HuH-7.5 (cell line): ENCODE results near the gene GMDS.

ENCODE experiments used
- DNase-seq: peaks from one replicate; pipeline ENCODE4 v3.0.0; 2011; ENCODE audit warnings: low spot score

GMDS gene

DNA sequence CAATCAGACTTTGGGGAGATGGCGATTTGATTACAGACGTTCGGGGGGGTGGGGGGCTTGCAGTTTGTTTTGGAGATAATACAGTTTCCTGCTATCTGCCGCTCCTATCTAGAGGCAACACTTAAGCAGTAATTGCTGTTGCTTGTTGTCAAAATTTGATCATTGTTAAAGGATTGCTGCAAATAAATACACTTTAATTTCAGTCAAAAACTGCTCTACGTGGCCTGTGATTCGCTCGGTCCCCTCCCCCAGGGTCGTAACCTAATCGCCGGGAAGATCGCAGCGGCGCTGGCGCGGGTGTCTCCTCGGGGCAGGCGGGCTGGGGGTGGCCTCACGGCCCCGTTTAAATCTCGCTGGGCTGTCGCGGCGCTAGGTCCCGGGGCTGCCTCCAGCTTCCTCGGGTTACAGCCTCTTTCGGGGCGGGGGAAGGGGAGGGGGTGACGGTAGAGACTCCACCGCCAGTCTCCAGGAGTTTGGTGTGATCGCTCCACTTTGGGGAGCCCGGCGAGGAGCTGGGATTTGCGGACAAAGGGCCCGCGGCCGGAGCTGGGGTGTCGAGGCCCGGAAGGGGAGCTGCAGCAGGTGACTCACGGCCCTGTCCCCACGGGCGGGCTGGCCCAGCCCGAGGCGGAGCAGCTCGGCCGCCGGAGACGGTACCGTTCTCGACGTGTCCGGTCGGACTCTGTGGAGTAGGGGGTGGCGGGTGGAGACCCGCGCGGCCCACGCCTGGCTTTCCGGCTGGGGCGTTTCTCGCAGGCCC is 631.5 kb downstream of the GMDS start:
- DNase-seq, result peak; percentile 70

DNA sequence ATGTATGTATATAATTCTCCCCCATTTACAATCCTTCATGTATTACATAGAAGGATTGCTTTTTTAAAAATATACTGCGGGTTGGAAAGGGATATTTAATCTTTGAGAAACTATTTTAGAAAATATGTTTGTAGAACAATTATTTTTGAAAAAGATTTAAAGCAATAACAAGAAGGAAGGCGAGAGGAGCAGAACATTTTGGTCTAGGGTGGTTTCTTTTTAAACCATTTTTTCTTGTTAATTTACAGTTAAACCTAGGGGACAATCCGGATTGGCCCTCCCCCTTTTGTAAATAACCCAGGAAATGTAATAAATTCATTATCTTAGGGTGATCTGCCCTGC is 632.1 kb downstream of the GMDS start:
- no peak for DNase-seq

DNA sequence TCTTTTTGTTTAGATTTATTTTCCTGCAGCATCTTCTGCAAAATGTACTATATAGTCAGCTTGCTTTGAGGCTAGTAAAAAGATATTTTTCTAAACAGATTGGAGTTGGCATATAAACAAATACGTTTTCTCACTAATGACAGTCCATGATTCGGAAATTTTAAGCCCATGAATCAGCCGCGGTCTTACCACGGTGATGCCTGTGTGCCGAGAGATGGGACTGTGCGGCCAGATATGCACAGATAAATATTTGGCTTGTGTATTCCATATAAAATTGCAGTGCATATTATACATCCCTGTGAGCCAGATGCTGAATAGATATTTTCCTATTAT is 632.5 kb downstream of the GMDS start:
- no peak for DNase-seq

DNA sequence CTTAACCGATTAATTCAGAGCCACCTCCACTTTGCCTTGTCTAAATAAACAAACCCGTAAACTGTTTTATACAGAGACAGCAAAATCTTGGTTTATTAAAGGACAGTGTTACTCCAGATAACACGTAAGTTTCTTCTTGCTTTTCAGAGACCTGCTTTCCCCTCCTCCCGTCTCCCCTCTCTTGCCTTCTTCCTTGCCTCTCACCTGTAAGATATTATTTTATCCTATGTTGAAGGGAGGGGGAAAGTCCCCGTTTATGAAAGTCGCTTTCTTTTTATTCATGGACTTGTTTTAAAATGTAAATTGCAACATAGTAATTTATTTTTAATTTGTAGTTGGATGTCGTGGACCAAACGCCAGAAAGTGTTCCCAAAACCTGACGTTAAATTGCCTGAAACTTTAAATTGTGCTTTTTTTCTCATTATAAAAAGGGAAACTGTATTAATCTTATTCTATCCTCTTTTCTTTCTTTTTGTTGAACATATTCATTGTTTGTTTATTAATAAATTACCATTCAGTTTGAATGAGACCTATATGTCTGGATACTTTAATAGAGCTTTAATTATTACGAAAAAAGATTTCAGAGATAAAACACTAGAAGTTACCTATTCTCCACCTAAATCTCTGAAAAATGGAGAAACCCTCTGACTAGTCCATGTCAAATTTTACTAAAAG is 633.0 kb downstream of the GMDS start:
- DNase-seq, result no peak

DNA sequence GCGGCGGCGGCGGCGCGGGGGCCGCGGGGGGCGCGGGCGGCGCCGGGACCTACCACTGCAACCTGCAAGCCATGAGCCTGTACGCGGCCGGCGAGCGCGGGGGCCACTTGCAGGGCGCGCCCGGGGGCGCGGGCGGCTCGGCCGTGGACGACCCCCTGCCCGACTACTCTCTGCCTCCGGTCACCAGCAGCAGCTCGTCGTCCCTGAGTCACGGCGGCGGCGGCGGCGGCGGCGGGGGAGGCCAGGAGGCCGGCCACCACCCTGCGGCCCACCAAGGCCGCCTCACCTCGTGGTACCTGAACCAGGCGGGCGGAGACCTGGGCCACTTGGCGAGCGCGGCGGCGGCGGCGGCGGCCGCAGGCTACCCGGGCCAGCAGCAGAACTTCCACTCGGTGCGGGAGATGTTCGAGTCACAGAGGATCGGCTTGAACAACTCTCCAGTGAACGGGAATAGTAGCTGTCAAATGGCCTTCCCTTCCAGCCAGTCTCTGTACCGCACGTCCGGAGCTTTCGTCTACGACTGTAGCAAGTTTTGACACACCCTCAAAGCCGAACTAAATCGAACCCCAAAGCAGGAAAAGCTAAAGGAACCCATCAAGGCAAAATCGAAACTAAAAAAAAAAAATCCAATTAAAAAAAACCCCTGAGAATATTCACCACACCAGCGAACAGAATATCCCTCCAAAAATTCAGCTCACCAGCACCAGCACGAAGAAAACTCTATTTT is 633.7 kb downstream of the GMDS start:
- DNase-seq, result peak; percentile 70

DNA sequence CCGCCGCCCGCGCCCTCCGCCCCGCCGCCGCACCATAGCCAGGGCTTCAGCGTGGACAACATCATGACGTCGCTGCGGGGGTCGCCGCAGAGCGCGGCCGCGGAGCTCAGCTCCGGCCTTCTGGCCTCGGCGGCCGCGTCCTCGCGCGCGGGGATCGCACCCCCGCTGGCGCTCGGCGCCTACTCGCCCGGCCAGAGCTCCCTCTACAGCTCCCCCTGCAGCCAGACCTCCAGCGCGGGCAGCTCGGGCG is 634.2 kb downstream of the GMDS start:
- peak; percentile 83 for DNase-seq

DNA sequence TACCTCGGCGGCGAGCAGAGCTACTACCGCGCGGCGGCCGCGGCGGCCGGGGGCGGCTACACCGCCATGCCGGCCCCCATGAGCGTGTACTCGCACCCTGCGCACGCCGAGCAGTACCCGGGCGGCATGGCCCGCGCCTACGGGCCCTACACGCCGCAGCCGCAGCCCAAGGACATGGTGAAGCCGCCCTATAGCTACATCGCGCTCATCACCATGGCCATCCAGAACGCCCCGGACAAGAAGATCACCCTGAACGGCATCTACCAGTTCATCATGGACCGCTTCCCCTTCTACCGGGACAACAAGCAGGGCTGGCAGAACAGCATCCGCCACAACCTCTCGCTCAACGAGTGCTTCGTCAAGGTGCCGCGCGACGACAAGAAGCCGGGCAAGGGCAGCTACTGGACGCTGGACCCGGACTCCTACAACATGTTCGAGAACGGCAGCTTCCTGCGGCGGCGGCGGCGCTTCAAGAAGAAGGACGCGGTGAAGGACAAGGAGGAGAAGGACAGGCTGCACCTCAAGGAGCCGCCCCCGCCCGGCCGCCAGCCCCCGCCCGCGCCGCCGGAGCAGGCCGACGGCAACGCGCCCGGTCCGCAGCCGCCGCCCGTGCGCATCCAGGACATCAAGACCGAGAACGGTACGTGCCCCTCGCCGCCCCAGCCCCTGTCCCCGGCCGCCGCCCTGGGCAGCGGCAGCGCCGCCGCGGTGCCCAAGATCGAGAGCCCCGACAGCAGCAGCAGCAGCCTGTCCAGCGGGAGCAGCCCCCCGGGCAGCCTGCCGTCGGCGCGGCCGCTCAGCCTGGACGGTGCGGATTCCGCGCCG is 634.7 kb downstream of the GMDS start:
- DNase-seq, result no peak

DNA sequence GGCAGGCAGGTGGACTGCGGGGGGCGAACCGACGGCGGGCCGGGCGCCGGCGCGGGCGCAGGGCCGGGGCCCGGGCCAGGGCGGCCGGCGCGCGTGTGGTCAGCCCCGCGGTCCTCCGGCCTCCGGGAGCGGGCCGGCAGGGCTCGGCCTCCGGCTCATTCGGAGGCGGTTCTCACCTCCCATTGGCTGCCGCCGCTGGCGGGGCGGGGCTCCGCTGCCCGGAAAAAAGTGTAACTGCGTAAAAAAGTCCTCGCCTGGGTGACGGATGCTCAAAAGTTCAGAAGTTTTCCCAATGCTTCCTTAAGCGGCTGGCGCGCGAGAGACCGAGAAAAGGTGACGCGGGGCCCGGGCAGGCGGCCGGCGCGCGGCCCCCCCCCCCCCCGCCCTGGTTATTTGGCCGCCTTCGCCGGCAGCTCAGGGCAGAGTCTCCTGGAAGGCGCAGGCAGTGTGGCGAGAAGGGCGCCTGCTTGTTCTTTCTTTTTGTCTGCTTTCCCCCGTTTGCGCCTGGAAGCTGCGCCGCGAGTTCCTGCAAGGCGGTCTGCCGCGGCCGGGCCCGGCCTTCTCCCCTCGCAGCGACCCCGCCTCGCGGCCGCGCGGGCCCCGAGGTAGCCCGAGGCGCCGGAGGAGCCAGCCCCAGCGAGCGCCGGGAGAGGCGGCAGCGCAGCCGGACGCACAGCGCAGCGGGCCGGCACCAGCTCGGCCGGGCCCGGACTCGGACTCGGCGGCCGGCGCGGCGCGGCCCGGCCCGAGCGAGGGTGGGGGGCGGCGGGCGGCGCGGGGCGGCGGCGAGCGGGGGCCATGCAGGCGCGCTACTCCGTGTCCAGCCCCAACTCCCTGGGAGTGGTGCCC is 635.5 kb downstream of the GMDS start, which contains the start of gene FOXC1:
FOXC1 (plus strand) TSS at position 268 of the 849 bp plus-strand sequence; CDS start at position 799, 531 bp downstream.
- DNase-seq, result peak; percentile 95

DNA sequence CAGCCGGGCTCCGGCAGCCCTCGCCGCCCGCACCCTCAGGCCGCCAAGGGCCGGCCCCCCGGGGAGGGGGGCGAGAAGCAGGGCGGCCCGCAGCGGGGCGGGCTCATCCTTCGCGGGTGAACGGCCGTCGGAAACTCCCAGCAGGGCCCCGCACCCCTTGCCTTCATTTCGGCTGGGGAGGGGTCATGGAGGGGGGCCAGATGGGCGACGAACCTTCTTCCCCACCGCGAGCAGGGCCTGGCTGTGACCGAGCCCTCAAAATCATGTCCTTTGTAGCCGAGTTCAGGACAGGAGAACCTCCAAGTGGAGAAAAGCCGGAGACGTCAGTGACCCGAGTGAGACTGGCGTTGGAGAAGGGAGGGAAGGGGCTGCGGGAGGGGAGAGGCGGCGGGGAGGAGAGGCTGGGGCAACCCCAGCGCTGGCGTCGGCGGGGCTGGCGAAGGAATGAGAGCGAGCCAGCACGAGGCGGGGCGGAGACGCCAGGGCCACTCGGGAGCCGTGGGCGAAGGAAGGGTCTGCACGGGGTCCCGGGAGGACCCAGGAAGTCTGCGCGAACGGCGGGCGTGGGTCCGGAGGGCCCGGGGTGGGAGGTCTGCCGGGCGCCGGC is 636.3 kb downstream of the GMDS start:
- no peak for DNase-seq

DNA sequence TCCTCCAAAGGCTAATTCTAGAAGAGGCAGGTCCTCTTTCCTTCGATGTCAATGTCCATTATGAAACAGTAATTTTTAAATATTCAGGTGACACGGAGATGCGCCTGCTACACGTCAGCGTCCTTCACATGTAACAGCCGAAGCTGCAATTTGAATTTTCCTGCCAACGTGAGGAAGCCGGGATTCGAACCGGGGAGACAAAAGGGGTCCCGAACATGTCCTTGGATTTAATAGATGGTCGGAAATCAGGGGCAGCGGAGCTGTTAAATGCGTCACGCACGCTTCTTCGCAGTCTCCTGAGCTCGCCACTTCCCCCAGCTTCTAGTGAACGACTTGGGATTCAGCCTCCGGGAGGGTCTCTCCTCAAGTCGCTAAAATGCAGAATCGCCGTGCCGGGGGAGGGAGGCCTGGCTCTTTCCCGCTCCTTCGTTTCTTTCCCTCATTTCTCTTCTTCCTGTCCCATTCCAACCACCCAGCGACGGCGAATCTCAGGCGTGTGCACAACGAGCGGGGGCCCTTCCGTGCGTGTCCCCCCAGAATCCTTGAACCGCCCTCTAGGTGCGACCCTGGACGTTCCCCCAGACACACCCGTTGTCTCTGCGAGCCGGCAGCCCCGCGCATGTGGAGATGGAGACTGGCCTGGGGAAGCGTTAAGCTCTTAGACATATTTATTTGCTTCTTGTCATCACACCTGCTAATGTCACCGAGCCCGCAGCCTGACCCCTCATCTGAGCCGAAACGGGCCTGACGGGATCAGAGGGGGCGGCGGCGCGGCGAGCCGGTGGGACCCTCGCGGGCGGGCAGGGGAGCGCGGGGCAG is 637.0 kb downstream of the GMDS start:
- no peak for DNase-seq

DNA sequence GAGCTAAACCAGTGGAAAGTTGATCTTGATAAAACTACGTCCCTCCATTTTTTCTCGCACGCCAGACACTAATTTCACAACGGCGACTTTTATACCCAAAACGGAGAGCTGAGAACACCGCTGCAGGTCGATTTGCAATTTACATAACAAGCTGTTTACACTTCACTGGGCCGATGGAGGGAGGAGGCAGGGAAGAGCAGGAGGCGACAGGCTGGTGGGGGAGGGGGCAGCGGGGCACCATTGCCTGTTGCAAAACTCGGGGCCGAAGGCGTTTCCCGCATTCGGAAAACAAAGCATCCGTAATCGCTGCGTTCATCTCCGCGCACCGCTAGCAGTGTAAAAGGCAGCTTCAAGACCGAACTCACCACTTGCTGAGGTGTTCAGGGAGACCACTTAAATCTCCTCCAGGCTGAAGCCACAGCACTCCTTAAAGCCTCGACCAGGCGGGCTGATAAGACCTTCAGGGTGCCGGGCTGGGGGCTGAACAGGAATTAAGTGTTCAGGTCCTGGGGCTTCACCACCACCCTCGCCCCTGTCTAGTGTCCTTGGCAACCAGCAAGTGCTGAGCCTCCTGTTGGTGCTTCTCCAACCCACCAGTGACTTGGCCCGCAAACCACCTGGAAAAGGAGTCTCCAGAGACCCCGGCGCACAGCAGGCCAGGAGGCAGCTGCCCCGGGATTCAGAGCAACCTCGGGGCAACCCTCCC is 637.7 kb downstream of the GMDS start:
- no peak for DNase-seq

DNA sequence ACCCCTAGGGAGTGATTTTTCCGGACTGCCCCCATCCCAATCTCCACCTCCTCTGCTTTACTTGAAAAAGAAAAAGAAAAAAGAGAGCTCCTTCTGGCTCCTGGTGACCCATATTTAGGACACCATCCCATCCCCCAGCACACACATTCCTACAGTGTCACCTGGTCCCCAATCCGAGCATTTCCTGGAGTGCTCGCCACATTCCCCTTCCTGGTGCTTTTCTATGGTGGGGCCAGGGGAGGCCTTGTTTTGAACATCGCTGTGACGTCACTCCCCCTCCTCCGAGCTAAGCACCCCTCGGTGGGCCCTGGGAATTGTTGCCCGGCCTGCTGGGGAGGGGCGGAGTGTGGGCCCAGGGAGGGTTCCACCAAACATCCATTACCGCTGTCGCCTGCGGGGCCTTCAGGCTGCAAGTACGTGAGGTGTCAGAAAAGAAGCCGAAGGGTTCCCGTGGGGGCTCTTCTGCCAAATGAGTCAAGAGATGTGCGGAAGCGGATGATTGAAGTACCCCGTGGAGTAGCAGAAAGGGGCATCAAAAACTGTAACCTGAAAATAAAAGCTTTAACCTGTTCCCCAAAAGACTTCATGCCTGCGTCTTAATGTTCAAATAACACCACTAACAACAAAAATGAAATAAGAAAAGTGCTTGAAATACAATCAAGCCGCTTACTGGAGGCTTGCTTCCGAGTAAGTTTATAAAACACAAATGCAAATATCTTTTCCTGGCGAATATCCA is 638.5 kb downstream of the GMDS start:
- no peak for DNase-seq

DNA sequence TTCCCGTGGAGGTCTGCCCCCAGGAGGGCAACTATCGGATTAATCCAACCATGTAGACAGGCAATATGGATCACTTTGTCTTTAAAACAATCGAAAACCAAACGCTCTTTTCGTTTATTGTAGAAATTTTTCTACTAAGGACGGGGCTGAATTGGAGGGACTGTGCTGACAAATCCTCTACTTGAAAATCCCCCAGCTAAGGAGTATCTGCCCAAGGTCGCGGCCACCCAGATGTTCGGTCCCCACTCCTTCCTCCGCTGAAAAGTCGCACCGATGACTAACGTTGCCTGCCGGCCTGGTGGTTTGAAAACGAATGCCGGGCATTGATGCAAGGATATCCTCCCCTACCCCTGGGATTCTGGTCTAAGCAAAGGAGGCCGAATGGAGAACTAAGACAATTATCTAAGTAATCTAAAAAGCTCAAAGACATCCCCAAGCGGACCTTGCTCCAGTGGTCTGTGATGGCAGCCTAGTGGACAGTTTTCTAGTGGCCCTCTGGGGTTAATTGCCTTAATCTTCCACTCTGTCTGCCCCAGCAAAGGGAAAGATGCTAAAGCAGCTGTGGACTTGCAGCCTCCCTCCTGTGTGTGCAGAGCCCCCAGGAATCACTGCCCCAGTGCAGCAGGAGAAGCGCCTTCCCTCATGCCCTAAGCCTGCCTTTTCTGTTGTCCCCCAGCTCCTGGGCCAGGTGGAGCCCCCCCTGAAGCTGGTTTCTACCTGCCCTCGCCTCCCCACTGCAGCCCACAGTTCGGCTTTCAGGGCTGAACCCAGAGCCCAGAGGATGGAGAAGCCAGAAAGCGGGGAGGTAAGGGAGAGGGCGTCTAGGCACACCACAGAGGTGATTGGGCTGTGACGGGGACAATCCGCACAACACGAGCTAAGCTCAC is 639.3 kb downstream of the GMDS start:
- no peak for DNase-seq

DNA sequence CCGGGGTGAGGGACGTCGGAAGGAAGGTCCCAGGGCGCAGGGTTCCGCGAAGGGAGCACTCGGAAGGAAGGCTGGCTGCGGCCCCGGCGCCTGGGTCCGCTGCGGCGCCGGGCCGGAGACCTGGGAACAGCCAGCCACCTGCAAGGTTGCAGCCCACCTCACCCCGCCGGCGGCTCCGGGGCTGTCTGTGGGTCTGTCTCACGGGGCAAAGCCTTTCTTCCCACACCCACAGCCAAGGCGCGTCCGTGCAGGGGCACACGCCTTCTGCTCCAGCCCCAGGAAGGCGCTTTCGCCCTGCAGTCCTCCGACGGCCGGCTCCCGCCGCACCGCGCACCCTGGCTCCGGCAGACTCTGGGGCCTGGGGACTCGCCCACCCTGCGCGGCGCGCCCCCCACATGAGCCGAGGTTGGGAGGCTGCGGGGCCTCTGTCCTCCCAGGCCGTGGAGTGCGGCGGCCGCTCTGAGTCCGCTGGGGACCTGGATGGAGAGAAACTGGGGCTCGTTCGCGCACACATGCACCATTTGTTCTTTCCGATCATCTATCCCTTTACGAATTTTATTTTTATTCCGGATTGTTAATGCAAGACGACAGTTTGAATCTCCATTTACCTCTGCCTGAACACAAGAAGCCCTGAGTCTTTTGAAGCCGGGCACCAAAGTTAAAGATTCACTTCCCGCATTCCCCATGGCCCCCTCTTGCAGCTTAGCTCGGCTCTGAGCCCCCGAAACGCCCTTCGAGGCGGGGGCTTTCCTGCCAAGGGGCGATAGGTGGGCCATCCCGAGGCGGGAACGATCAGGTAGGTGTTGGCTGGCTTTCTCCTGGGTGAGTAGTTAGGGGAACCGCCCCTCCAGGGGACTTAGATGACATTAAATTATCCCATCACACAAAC is 640.2 kb downstream of the GMDS start:
- no peak for DNase-seq

DNA sequence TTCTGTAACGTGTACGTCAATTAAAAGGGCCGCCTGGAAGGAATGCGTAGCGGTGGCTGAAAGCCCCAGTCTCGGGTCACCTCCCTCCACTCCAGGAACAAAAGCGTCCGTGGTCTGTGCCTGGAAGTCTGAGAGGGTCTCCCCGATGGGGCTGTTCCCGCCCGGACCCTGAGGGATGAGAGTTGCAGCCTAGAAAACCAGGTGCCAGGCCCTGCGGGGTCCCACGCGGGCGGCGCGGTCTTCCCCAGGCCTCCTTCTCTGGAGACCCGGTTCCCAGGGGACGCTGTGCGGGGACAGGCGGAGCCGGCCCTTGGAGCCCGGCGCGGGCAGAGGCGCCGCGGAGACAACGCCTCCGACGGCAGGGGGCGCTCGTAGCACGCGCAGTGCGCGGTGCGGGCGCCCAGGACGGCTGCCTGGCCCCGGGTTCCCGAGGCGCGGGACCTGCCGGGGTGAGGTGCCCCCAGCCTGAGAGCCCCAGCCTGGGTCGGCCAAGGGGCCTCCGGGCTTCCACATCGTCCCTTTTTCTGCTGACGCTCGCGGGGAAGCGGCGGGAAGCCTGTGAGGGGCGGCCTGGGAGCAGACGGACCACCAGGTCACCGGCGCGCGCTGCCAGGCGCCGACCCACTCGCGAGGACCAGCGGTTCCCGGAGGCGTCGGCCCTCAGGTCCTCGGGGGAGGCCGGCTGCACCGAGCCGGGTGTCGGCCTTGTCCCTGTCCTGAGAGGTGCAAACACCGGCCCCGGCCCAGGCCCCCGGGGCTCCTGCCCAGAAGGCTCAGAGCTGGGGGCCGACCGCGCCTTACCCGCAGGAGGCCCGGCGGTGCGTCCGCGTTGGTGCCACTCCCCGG is 641.0 kb downstream of the GMDS start:
- peak; percentile 86 for DNase-seq

DNA sequence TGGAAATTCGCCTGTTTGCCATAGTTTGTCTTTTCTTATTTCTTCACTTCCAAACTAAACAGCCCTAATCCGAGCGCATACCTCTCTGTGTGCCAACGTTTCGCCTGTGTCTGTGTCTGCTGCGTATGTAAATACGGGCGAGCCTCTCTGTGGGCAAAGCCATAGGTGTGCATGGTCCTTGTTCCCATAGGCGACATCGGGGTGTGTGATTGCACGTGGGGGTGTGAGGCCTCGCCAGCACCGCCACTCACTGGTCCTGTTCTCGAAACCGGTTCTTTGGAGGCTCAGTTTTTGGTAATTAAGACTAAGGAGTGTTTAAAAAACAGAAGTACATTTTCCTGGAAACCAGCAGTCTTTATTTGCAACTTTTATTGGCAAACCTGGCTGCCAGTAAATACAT is 641.7 kb downstream of the GMDS start:
- no peak for DNase-seq
